ENCODE results near the gene CELF2.
"Not testable (repeated sequence)": the region's sequence is repeated elsewhere in the genome, so short reads cannot be mapped to it uniquely, and the experiment has no call there.

Gene CELF2

DNA sequence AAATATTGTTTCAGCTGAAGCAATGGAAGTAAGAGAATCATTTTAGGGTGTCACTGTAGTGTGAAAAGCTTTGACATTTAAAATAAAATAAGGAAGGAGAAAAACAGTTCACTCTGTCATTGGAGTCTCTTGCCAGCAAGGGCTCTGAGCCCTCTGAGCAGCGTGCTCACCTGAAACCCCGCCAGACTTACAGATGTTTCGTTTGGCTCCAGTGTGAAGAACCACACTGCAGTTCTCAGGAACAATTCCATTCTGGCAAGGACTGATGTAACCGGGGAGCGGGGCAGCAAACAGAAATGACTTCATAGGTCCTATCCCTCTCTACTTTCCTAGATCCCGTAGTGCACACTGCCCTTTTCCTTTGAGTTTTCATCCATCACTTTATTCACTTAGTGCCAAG is 164.3 kb downstream of the CELF2 start:
- TF ChIP-seq ZNF274 (IDR thresholded peaks at IDR 0.05; ENCODE audit: low read depth, low read length) = no peak
- H3K4me3 ChIP-seq (ENCODE audit: low read length) = no peak overlapping the region

DNA sequence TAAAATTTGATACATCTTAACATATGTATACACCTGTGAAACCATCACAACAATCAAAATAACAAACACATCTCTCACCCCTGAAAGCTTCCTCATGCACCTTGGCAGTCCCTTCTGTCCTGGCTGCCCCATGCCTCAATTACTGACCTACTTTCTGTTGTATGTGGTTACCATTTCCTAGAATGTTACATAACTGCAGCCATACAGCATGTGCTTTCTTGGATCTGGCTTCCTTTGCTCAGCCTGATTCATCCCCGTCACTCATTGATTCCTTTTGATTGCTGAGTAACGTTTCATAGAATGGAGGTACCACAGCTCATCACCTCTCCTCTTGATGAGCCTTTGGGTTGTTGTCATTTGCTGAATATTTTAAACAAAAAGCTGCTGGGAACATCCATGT is 165.3 kb downstream of the CELF2 start:
- no peak overlapping the region for H3K4me3 ChIP-seq (ENCODE audit: low read length)
- no peak for TF ChIP-seq ZNF274 (IDR thresholded peaks at IDR 0.05; ENCODE audit: low read depth, low read length)

DNA sequence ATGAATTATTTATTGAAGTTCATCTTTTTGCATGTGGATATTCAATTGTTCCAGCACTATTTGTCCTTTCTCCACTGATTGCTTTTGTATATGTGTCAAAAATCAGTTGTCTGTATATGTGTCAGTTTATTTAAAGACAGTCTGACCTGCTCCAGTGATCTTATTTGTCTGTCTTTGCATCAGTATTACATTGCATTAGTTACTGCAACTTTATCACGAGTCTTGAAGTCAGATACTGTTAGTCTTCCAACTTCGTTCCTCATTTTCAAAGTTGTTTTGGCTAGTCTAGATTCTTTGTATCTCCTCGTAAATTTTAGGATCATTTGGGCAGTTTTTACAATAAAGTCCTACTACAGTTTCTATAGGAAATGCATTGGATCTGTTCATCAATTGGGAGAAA is 166.4 kb downstream of the CELF2 start:
- no peak for TF ChIP-seq ZNF274 (IDR thresholded peaks at IDR 0.05; ENCODE audit: low read depth, low read length)
- no peak overlapping the region for H3K4me3 ChIP-seq (ENCODE audit: low read length)

DNA sequence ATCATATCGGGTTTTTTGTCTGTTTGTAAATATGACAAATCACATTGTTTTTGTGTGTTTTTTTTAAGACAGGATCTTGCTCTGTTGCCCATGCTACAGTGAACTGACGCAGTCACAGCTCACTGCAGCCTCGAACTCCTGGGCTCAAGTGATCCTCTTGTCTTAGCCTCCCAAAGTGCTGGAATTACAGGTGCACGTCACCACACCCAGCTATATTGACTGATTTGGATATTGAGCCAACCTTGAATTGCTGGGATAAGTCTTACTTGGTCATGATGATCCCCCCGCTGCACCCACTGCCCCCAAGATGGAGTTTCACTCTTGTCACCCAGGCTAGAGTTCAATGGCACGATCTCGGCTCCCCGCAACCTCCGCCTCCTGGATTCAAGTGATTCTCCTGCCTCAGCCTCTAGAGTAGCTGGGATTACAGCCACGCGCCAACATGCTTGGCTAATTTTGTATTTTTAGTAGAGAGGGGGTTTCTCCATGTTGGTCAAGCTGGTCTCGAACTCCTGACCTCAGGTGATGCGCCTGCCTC is 167.5 kb downstream of the CELF2 start:
- H3K4me3 ChIP-seq (ENCODE audit: low read length) = not testable (repeated sequence)

DNA sequence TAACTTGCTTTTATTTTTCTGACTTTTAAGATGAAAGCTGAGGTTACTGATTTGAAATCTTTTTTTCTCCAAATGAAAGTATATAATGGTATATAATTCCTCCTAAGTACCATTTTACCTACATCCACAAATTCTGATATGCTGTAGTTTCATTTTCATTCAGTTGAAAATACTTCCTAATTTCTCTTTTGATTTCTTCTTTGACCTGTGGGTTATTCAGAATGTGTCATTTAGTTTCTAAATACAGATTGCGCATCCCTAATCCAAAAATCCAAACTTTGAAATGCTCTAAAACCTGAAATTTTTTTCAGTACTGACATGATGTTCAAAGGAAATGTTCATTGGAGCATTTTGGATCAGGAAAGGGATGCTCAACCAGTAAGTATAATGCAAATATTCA is 168.7 kb downstream of the CELF2 start:
- no peak for TF ChIP-seq ZNF274 (IDR thresholded peaks at IDR 0.05; ENCODE audit: low read depth, low read length)
- no peak overlapping the region for H3K4me3 ChIP-seq (ENCODE audit: low read length)

DNA sequence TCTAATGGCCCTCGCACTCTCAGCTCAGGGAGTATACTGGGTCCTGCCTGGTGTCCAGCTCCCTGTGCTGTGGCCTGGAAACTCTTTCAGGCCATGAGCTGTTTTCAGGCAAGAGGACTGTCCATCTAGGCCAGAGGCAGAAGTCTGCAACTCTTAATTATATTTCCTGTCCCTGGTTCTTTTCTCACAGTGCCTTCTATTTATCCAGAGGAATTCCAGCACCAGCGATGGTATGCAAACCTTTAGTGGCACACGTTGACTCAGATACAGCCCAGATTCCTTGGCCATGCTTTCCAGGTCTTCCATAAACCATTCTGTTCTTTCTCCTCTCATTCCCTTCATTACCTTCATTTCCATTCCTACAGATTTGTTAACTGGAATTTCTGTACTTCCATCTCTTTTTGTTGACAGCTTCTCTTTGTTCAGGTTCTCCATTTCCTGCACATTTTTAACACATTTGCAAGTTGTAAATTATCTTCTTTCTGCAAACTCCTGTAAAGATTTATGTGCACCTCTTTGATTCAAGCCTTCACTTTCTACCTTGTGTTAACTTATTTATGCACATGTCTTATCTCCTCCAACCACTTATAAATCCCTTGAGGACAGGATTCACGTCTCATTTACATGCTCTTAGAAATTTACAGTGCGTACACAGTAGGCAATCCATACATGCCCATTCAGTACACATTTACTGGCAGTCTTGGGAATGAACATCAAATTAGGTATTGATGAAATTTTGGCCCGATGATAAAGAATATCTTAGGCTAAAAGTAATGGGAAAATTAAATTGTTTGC is 172.1 kb downstream of the CELF2 start:
- H3K4me3 ChIP-seq (ENCODE audit: low read length) = no peak overlapping the region
- no peak for TF ChIP-seq ZNF274 (IDR thresholded peaks at IDR 0.05; ENCODE audit: low read depth, low read length)

DNA sequence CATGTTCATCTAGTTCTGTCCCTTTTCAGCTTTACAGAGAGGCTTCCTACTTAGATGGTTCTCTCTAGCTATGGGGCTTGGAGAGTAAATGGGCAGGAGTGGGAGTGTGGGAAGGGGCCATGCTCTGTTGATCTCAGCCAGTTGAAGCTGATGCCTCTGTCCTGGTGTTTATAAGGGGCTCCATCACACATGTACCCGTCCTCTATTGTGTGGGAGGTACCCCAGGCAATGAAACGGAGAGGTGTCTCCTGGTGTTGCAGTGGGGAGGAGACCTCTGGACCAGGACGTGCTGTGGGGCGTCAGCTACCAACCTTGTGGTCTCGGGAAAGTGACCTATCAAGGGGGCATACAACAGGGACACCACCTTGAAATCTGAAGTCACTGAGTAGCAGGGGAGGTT is 173.5 kb downstream of the CELF2 start:
- no peak overlapping the region for H3K4me3 ChIP-seq (ENCODE audit: low read length)
- TF ChIP-seq ZNF274 (IDR thresholded peaks at IDR 0.05; ENCODE audit: low read depth, low read length) = no peak

DNA sequence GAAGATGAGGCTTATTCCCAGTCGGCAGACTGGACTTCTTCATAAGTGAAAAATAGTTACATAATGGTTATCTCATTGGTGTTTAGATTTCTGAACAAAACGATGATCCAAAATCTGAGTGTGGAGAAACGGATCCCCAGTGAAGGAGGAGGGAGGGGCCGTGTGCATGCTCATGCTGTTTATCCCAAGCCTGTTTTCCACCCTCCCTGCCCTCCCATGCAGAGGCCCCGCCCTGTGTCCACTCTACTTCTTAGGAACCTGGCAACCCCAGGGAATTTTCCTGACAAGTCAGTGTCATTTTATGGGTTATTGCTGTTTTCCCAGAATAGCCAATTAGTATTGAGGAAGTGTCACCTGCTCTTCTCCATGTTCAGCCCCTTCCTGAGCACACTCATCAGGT is 174.0 kb downstream of the CELF2 start:
- no peak for TF ChIP-seq ZNF274 (IDR thresholded peaks at IDR 0.05; ENCODE audit: low read depth, low read length)

DNA sequence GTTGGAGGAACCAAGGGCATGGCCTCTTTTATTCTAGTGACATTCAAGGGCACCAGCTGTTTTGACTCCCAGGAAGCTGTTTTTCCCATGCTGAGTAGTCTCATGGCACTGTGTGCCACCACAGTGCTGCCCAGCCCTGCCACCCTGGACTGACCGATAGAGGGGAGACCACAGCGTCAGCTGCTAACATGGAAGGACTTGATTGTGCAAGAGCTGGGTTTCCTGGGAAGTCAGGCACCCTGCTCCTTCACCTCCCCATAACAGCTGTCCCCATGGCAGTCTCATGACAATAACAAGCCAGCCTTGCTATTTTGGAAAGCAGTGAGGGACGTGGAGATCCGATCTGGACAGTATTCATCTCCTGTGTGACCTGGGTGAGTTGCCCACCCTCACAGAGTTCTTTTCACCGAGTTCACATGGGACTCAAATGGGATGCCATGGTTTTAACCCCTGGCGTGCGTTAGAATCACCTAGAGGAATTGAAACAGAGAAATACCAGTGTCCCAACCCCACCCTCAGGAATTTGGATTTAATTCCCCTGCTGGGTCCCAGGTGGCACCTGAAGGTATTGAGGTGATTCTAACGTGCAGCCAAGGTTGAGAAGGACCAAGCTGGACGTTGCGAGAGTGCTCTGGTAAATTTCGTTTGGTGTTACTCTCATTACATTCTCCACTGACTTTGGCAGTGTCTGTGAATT is 174.8 kb downstream of the CELF2 start:
- H3K4me3 ChIP-seq (ENCODE audit: low read length) = no peak overlapping the region
- no peak for TF ChIP-seq ZNF274 (IDR thresholded peaks at IDR 0.05; ENCODE audit: low read depth, low read length)

More for the DNA sequence above, 174.0 kb downstream of the CELF2 start:
- no peak overlapping the region for H3K4me3 ChIP-seq (ENCODE audit: low read length)

DNA sequence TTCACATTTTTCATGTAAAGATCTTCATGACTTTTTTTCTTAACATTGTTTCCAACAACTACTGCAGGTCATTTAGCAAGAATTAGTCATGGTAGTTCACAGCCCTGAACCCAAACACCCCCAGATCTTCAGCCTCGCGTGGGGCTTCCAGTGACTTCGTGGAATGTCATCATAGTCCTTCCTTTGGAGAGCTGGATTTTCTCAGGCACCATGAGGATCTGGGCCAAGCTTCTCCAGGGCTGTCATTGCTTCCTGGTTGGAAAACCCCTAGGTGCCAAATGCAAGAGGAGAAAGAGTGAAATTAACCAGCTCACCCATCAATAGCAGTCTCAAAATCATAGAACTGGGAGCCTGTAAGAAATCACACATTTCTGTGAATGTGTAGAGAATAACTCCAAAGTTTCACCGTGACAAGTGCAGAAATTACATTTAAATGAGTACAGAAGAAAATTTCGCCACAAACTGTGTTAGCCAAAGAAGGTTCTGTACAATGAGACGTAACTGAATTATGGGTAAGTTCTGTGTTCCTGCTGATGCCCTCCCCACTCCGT is 175.4 kb downstream of the CELF2 start:
- H3K4me3 ChIP-seq (ENCODE audit: low read length) = no peak overlapping the region
- TF ChIP-seq ZNF274 (IDR thresholded peaks at IDR 0.05; ENCODE audit: low read depth, low read length) = no peak

DNA sequence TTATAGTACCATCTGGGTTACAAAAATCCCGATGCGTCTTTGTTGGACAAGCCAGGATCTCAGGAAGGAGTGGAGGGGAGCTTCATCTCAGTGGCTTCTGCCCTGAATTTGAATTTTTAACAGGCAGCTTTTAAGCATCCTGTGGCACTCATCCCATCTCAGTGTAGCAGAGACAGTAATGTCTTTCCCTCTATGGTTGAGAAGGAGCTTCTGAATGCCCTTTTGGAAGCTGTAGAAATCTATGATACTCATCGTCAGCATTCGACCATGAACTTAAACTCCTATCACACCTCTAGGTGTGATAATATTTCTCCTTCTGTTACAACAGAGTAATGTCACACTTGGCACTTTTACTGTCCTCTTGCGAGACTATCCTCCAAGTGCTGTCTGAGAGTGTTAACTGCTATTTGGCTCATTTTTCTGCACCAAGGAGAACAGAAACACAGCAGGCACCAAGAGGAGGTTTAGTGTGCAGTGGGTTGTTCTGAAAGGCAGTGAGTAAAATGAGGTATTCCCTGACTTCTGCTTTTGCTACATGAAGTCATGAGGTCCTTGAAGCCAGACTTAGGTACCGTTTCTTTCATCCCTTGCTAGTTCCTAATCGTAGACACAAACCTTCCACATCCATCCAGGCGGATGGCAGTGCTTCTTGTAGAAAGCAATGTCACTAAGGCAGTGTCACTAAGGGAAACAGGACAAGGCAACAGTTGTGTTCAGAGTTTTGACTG is 177.4 kb downstream of the CELF2 start:
- no peak for TF ChIP-seq ZNF274 (IDR thresholded peaks at IDR 0.05; ENCODE audit: low read depth, low read length)
- H3K4me3 ChIP-seq (ENCODE audit: low read length) = no peak overlapping the region

DNA sequence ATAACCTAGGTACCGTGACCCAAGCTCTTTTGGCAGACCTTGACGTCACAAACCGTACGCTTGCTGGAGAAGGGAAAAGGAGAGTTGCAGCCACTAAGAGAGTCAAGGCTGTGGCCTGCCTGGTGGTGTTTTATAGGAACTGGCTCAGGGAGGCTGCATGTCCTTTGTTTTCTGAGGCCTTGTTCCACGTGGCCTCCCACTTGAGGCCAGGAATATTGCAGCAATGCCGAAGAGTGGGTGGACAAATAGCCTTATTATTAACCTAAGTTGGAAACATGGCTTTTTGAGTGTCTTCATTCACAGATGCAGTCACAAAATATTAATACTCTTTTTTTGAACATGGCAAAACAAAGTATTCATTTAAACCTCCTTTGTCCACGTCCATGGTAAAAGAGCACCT is 178.0 kb downstream of the CELF2 start:
- no peak for TF ChIP-seq ZNF274 (IDR thresholded peaks at IDR 0.05; ENCODE audit: low read depth, low read length)

DNA sequence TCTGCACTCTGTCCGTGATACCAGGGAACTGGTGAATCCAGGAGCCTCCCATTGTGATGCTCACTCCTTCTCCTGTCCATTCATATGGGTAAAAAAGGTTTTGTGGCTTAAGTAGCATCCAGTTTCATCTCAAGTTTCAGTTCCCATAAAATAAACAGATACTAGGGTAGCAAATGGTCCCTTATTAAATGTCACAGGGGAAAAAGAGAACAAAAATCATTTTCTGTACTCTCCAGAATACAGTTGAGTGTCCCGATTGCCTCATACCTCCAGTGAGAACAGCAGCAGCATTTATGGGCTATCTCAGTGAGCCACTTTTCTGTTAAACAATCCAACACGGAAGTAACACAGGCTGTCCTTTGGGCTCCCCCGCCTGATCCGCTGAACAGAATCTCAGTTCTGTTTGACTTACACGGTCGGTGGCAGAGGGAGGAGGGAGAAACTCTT is 179.6 kb downstream of the CELF2 start:
- H3K4me3 ChIP-seq (ENCODE audit: low read length) = peak overlapping the region; percentile 58; the same call in 1 of the 2 replicates
- no peak for TF ChIP-seq ZNF274 (IDR thresholded peaks at IDR 0.05; ENCODE audit: low read depth, low read length)

More for the DNA sequence above, 178.0 kb downstream of the CELF2 start:
- H3K4me3 ChIP-seq (ENCODE audit: low read length) = no peak overlapping the region

DNA sequence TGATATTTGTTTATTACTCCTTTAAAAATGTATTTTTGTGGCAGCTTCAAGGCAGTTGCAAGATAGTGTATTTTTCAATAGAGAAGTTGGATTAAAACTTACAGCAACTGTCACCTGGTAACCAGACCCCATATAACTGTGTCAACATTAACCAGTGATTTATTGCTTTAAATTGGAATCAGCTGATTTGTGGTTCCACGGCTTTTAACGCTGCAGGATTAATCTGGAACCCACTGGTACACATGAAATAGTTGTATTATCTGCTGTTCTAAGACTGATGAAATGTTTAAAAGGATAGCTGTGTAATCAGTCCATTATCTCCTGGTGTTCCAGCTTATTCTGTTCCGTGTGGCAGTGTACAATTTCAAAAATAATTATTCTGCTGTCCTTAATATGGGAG is 180.2 kb downstream of the CELF2 start:
- no peak for TF ChIP-seq ZNF274 (IDR thresholded peaks at IDR 0.05; ENCODE audit: low read depth, low read length)
- H3K4me3 ChIP-seq (ENCODE audit: low read length) = no peak overlapping the region

All from GM08714 (cell line).